ENCODE results near the gene CELF3. TPM values are rescaled to one million over a fixed set of nuclear protein-coding genes. Genes with fewer than 3 reads are reported as not detected.
"Not testable (repeated sequence)": the region's sequence is repeated elsewhere in the genome, so short reads cannot be mapped to it uniquely, and the experiment has no call there.

CELF3 gene
- not detected for total RNA-seq

- Mint-ChIP-seq H3K9me3 (no peaks in the 10 kb centered on the region), H3K36me3 (ENCODE audit: insufficient read depth) (no peaks in the 10 kb centered on the region), H3K4me3 (no peak within 1 kb of the TSS), H3K4me1 (ENCODE audit: low read depth) (peaks cover 27% of the 10 kb centered on the region), H3K27me3 (ENCODE audit: low read depth) (peaks cover 51% of the 10 kb centered on the region)
- DNase-seq = no peak
- no peak for ATAC-seq
These were observed at the start of gene CELF3 for GRCh38 chr1:151716771-151717631. CELF3 (minus strand) TSS chr1:151716803; CDS start chr1:151716020, 783 bp downstream.

GRCh38 chr1:151763990-151764389 lies 47.4 kb upstream of the CELF3 start:
- ATAC-seq (no peak), DNase-seq (no peak)
- H3K27me3 Mint-ChIP-seq (ENCODE audit: low read depth) = no peaks in the 10 kb centered on the region
- peak overlapping the region; percentile 94 for H3K4me3 Mint-ChIP-seq
- H3K4me1 Mint-ChIP-seq (ENCODE audit: low read depth) = peaks cover 15% of the 10 kb centered on the region
- H3K36me3 Mint-ChIP-seq (ENCODE audit: insufficient read depth) = peaks cover 20% of the 10 kb centered on the region
- H3K9me3 Mint-ChIP-seq = no peaks in the 10 kb centered on the region

GRCh38 chr1:151762941-151763921 lies 46.6 kb upstream of the CELF3 start, which contains the start of gene MRPL9:
MRPL9 (minus strand) TSS chr1:151763496; CDS start chr1:151763479, 17 bp downstream.
- DNase-seq (peak; percentile 81), ATAC-seq (peak; percentile 100)
- Mint-ChIP-seq H3K36me3 (ENCODE audit: insufficient read depth) (peaks cover 20% of the 10 kb centered on the region), H3K4me1 (ENCODE audit: low read depth) (peaks cover 15% of the 10 kb centered on the region), H3K4me3 (peak within 1 kb of the TSS; percentile 94), H3K27me3 (ENCODE audit: low read depth) (no peaks in the 10 kb centered on the region), H3K9me3 (no peaks in the 10 kb centered on the region)

- peak overlapping the region; percentile 19 for H3K4me3 Mint-ChIP-seq
- no peaks in the 10 kb centered on the region for H3K9me3 Mint-ChIP-seq
- ATAC-seq (no peak), DNase-seq (no peak)
- no peaks in the 10 kb centered on the region for H3K27me3 Mint-ChIP-seq (ENCODE audit: low read depth)
- H3K4me1 Mint-ChIP-seq (ENCODE audit: low read depth) = peaks cover 21% of the 10 kb centered on the region
- peaks cover 30% of the 10 kb centered on the region for H3K36me3 Mint-ChIP-seq (ENCODE audit: insufficient read depth)
These were observed 44.2 kb upstream of the CELF3 start for GRCh38 chr1:151760597-151761385.

- Mint-ChIP-seq H3K27me3 (ENCODE audit: low read depth) (no peaks in the 10 kb centered on the region), H3K4me1 (ENCODE audit: low read depth) (peaks cover 18% of the 10 kb centered on the region), H3K9me3 (no peaks in the 10 kb centered on the region), H3K4me3 (no peak overlapping the region), H3K36me3 (ENCODE audit: insufficient read depth) (peaks cover 33% of the 10 kb centered on the region)
- no peak for ATAC-seq
- no peak for DNase-seq
These were observed 42.6 kb upstream of the CELF3 start for GRCh38 chr1:151759241-151759640.

GRCh38 chr1:151756291-151756690 lies 39.7 kb upstream of the CELF3 start:
- DNase-seq (no peak), ATAC-seq (peak; percentile 57 to 69)
- no peaks in the 10 kb centered on the region for H3K9me3 Mint-ChIP-seq
- peaks cover 5% of the 10 kb centered on the region for H3K4me1 Mint-ChIP-seq (ENCODE audit: low read depth)
- peaks cover 5% of the 10 kb centered on the region for H3K27me3 Mint-ChIP-seq (ENCODE audit: low read depth)
- no peak overlapping the region for H3K4me3 Mint-ChIP-seq
- peaks cover 25% of the 10 kb centered on the region for H3K36me3 Mint-ChIP-seq (ENCODE audit: insufficient read depth)

GRCh38 chr1:151741516-151741915 lies 24.9 kb upstream of the CELF3 start:
- Mint-ChIP-seq H3K36me3 (ENCODE audit: insufficient read depth) (no peaks in the 10 kb centered on the region), H3K27me3 (ENCODE audit: low read depth) (peaks cover 3% of the 10 kb centered on the region), H3K4me1 (ENCODE audit: low read depth) (no peaks in the 10 kb centered on the region), H3K9me3 (peaks cover 9% of the 10 kb centered on the region), H3K4me3 (no peak overlapping the region)
- ATAC-seq (no peak), DNase-seq (no peak)

- ATAC-seq = no peak
- H3K9me3 Mint-ChIP-seq = peaks cover 11% of the 10 kb centered on the region
These were observed 23.2 kb upstream of the CELF3 start for GRCh38 chr1:151739590-151740355.

GRCh38 chr1:151737479-151737878 lies 20.9 kb upstream of the CELF3 start:
- H3K4me3 Mint-ChIP-seq = no peak overlapping the region
- no peak for DNase-seq
- H3K27me3 Mint-ChIP-seq (ENCODE audit: low read depth) = peaks cover 12% of the 10 kb centered on the region
- H3K36me3 Mint-ChIP-seq (ENCODE audit: insufficient read depth) = no peaks in the 10 kb centered on the region
- H3K9me3 Mint-ChIP-seq = peaks cover 11% of the 10 kb centered on the region
- no peaks in the 10 kb centered on the region for H3K4me1 Mint-ChIP-seq (ENCODE audit: low read depth)
- no peak for ATAC-seq

More at GRCh38 chr1:151739590-151740355, 23.2 kb upstream of the CELF3 start:
- no peak for DNase-seq
- Mint-ChIP-seq H3K36me3 (ENCODE audit: insufficient read depth) (no peaks in the 10 kb centered on the region), H3K4me3 (no peak overlapping the region), H3K4me1 (ENCODE audit: low read depth) (no peaks in the 10 kb centered on the region), H3K27me3 (ENCODE audit: low read depth) (peaks cover 2% of the 10 kb centered on the region)

- Mint-ChIP-seq H3K27me3 (ENCODE audit: low read depth) (peaks cover 15% of the 10 kb centered on the region), H3K4me1 (ENCODE audit: low read depth) (no peaks in the 10 kb centered on the region), H3K36me3 (ENCODE audit: insufficient read depth) (no peaks in the 10 kb centered on the region), H3K9me3 (peaks cover 11% of the 10 kb centered on the region), H3K4me3 (no peak overlapping the region)
- DNase-seq (no peak), ATAC-seq (no peak)
These were observed 20.4 kb upstream of the CELF3 start for GRCh38 chr1:151737026-151737425.

- H3K4me1 Mint-ChIP-seq (ENCODE audit: low read depth); H3K4me3 Mint-ChIP-seq; H3K36me3 Mint-ChIP-seq (ENCODE audit: insufficient read depth); DNase-seq; ATAC-seq: not testable (repeated sequence)
- Mint-ChIP-seq H3K9me3 (peaks cover 11% of the 10 kb centered on the region), H3K27me3 (ENCODE audit: low read depth) (peaks cover 26% of the 10 kb centered on the region)
These were observed 17.4 kb upstream of the CELF3 start for GRCh38 chr1:151733995-151734394.

GRCh38 chr1:151733126-151733525 lies 16.5 kb upstream of the CELF3 start:
- ATAC-seq (no peak), DNase-seq (no peak)
- no peak overlapping the region for H3K4me3 Mint-ChIP-seq
- peaks cover 32% of the 10 kb centered on the region for H3K27me3 Mint-ChIP-seq (ENCODE audit: low read depth)
- H3K36me3 Mint-ChIP-seq (ENCODE audit: insufficient read depth) = no peaks in the 10 kb centered on the region
- no peaks in the 10 kb centered on the region for H3K4me1 Mint-ChIP-seq (ENCODE audit: low read depth)
- peaks cover 10% of the 10 kb centered on the region for H3K9me3 Mint-ChIP-seq

- DNase-seq = no peak
- no peak overlapping the region for H3K4me3 Mint-ChIP-seq
- no peaks in the 10 kb centered on the region for H3K36me3 Mint-ChIP-seq (ENCODE audit: insufficient read depth)
- H3K9me3 Mint-ChIP-seq = no peaks in the 10 kb centered on the region
- no peaks in the 10 kb centered on the region for H3K4me1 Mint-ChIP-seq (ENCODE audit: low read depth)
- peaks cover 58% of the 10 kb centered on the region for H3K27me3 Mint-ChIP-seq (ENCODE audit: low read depth)
- ATAC-seq = no peak
These were observed 13.3 kb upstream of the CELF3 start for GRCh38 chr1:151729966-151730291.

All from activated T-cell treated with anti-CD3 and anti-CD28 coated beads, Interleukin-2, amount 50 U/mL, for 4 hours (primary cell).